Measurements from ENCODE around the gene NABP2. TPM values are rescaled to one million over a fixed set of nuclear protein-coding genes. Genes with fewer than 3 reads are reported as not detected.
"Not testable (repeated sequence)": the region's sequence is repeated elsewhere in the genome, so short reads cannot be mapped to it uniquely, and the experiment has no call there.

NABP2 gene
- total RNA-seq, 2 experiments from 2014 or later: 103 to 106 TPM

GRCh38 chr12:56258068-56258819 lies 34.1 kb downstream of the NABP2 start, which contains the start of gene ANKRD52:
Gene ANKRD52, minus strand, starts transcription at chr12:56258384. Its CDS starts 115 bp downstream, at chr12:56258269.
- ChIA-PET POLR2A (interaction anchor here (0.6 to 1.4 kb wide), 3 partner anchors 9 to 142 kb away, joined by 3 to 8 read pairs (median 4); partner anchors contain the start of genes COQ10A, RNF41 and RPL41), CTCF (interaction anchor here (0.6 to 1.9 kb wide), 19 partner anchors 9 to 206 kb away, joined by 3 to 10 read pairs (median 4); partner anchors contain the start of genes COQ10A, RNF41, SMARCC2 and ZC3H10)

GRCh38 chr12:56258820-56259183 lies 34.7 kb downstream of the NABP2 start:
- POLR2A ChIA-PET: interaction anchor here (1.2 to 1.4 kb wide), 2 partner anchors 8 to 37 kb away, joined by 4 to 8 read pairs; partner anchors contain the start of genes COQ10A and RNF41

GRCh38 chr12:56260380-56260779 lies 36.2 kb downstream of the NABP2 start:
- CTCF ChIA-PET: interaction anchor here (1.4 to 1.8 kb wide), 2 partner anchors 38 to 71 kb away, joined by 4 to 6 read pairs; partner anchors contain the start of genes RNF41 and SMARCC2
- POLR2A ChIA-PET: no interaction called here

More at GRCh38 chr12:56258820-56259183, 34.7 kb downstream of the NABP2 start:
- CTCF ChIA-PET: interaction anchor here (0.9 to 1.9 kb wide), 12 partner anchors 8 to 141 kb away, joined by 3 to 10 read pairs (median 4); partner anchors contain the start of genes COQ10A, RNF41, SMARCC2 and ZC3H10

- ChIA-PET CTCF (interaction anchor here (0.6 to 1.8 kb wide), 3 partner anchors 38 to 470 kb away, joined by 4 to 6 read pairs (median 5); partner anchors contain the start of genes RNF41 and SMARCC2), POLR2A (no interaction called here)
These were observed 36.8 kb downstream of the NABP2 start for GRCh38 chr12:56260921-56261320.

GRCh38 chr12:56261503-56262232 lies 37.5 kb downstream of the NABP2 start:
- ChIA-PET CTCF (interaction anchor here (0.6 to 1.8 kb wide), 3 partner anchors 39 to 469 kb away, joined by 4 to 6 read pairs (median 5); partner anchors contain the start of genes RNF41 and SMARCC2), POLR2A (no interaction called here)

- POLR2A ChIA-PET: not testable (repeated sequence)
- CTCF ChIA-PET: interaction anchor here (1.7 kb wide), 1 partner anchor 73 kb away, joined by 5 read pairs; the partner anchor contains the start of gene SMARCC2
These were observed 38.8 kb downstream of the NABP2 start for GRCh38 chr12:56262955-56263354.

GRCh38 chr12:56266068-56266692 lies 42.0 kb downstream of the NABP2 start:
- ChIA-PET CTCF (interaction anchor here (0.7 to 2.1 kb wide), 10 partner anchors 8 to 213 kb away, joined by 3 to 10 read pairs (median 4); partner anchors contain the start of gene ANKRD52), POLR2A (interaction anchor here (1.2 to 1.4 kb wide), 2 partner anchors 8 to 9 kb away, joined by 4 read pairs; partner anchors contain the start of gene ANKRD52)

GRCh38 chr12:56266693-56267442 lies 42.7 kb downstream of the NABP2 start, which contains the start of gene COQ10A:
Gene COQ10A, plus strand, starts transcription at chr12:56266942. Its CDS starts 177 bp downstream, at chr12:56267119.
- CTCF ChIA-PET: interaction anchor here (0.7 to 2.1 kb wide), 11 partner anchors 8 to 212 kb away, joined by 3 to 10 read pairs (median 4); partner anchors contain the start of gene ANKRD52
- POLR2A ChIA-PET: interaction anchor here (1.0 to 1.4 kb wide), 4 partner anchors 8 to 45 kb away, joined by 3 to 6 read pairs (median 4); partner anchors contain the start of genes ANKRD52 and RNF41

- ChIA-PET POLR2A (interaction anchor here (1.0 to 1.4 kb wide), 5 partner anchors 8 to 46 kb away, joined by 3 to 6 read pairs (median 4); partner anchors contain the start of genes ANKRD52 and RNF41), CTCF (interaction anchor here (0.8 to 2.1 kb wide), 8 partner anchors 9 to 211 kb away, joined by 3 to 10 read pairs (median 4); partner anchors contain the start of genes ANKRD52 and SMARCC2)
These were observed 43.4 kb downstream of the NABP2 start for GRCh38 chr12:56267443-56268071.

GRCh38 chr12:56271031-56271430 lies 46.9 kb downstream of the NABP2 start:
- ChIA-PET POLR2A (no interaction called here), CTCF (interaction anchor here (0.8 kb wide), 1 partner anchor 209 kb away, joined by 3 read pairs; no protein-coding TSS in a partner anchor)

- POLR2A ChIA-PET, CTCF ChIA-PET: not testable (repeated sequence)
These were observed 48.3 kb downstream of the NABP2 start for GRCh38 chr12:56272468-56272867.

GRCh38 chr12:56274299-56274698 lies 50.2 kb downstream of the NABP2 start:
- CTCF ChIA-PET: no interaction called here
- POLR2A ChIA-PET: no interaction called here

GRCh38 chr12:56278905-56279304 lies 54.8 kb downstream of the NABP2 start:
- POLR2A ChIA-PET: no interaction called here

More at GRCh38 chr12:56278905-56279304, 54.8 kb downstream of the NABP2 start:
- CTCF ChIA-PET: interaction anchor here (1.3 kb wide), 1 partner anchor 12 kb away, joined by 4 read pairs; no protein-coding TSS in a partner anchor
